Mononuclear cell (primary cell): ENCODE results near the gene FAM200C. TPM values are rescaled to one million over a fixed set of nuclear protein-coding genes. Genes with fewer than 3 reads are reported as not detected.

Experiments used
- H3K27me3 ChIP-seq: 2 replicates; pipeline ENCODE4 v1.6.0; 2011; ENCODE audit warnings: low read length, control low read depth; ENCODE audit not compliant: insufficient read depth
- H3K4me1 ChIP-seq: 2 replicates; pipeline ENCODE4 v1.5.1; 2011; ENCODE audit warnings: mild to moderate bottlenecking, low read length, control low read depth; ENCODE audit not compliant: insufficient read depth
- H3K4me3 ChIP-seq: 2 replicates; pipeline ENCODE4 v1.5.1; 2011; ENCODE audit warnings: mild to moderate bottlenecking, low read length, moderate library complexity
- H3K9me3 ChIP-seq: 2 replicates; pipeline ENCODE4 v1.5.1; 2011; ENCODE audit warnings: low read depth, mild to moderate bottlenecking, control low read depth, low read length
- total RNA-seq: library from RNA; depleted of rRNA; stranded (reverse); fragments of >200 nt; gene quantifications from one replicate; pipeline ENCODE4 v1.2.3, GENCODE V29; 2012

The FAM200C gene
- total RNA-seq, 1 donor: 0.10 TPM

DNA sequence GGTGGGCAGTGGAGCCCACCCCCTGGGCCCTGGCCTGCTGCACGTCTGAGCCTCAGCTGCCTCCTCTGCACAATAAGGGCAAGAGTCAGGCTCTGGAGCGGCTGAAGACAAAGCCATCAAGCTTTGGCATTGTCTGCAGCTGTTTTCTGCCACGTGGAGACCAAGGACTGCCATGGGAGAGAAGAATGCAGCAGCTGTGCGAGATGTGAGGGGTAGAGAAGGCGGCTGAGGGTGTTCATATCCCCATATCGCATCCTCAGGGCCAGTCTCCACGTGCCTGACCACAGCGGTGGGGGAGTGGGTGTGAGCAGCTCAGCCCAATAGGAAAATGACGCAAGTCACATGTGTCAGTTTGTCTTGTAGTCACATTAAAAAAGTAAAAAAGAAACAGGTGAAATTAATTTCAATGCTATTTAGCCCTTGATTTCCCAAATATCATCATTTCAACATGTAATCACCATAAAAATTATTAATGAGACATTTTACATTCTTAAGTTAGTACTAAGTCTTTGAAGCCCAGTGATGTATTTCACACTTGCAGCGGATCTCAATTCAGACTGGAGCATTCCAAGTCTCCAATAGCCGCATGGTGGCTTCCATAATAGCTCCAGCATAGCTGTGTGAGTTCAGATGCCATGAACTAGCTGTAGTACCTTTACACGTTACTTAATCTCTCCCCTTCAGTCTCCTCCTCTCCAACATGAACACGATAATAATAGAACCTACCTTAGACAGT lies 36.0 kb downstream of the FAM200C start:
- Histone ChIP-seq H3K4me1 (no peaks in the 10 kb centered on the region), H3K27me3 (peaks cover 5% of the 10 kb centered on the region), H3K4me3 (no peak overlapping the region), H3K9me3 (no peaks in the 10 kb centered on the region)

DNA sequence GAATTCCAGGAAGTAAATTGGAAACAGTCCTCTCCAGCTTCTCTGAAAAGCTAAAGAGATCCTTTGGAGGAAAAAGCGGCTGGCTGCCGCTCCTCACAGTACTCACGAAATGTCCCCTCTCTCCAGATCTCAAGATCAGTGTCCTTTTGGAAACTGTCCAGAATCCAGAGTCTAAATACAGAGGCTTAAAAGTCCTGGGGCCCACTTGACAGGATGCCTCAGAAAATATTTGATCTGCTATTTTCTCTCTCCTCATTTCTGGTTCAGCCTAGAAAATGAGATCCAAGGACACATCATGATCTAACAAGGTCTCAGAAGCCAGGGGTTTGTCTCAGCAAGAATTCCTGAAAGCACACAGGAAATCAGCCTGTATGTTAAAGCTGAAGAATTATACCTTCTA lies 36.6 kb downstream of the FAM200C start:
- no peaks in the 10 kb centered on the region for H3K27me3 ChIP-seq
- no peaks in the 10 kb centered on the region for H3K4me1 ChIP-seq
- H3K4me3 ChIP-seq: no peak overlapping the region
- H3K9me3 ChIP-seq: no peaks in the 10 kb centered on the region

DNA sequence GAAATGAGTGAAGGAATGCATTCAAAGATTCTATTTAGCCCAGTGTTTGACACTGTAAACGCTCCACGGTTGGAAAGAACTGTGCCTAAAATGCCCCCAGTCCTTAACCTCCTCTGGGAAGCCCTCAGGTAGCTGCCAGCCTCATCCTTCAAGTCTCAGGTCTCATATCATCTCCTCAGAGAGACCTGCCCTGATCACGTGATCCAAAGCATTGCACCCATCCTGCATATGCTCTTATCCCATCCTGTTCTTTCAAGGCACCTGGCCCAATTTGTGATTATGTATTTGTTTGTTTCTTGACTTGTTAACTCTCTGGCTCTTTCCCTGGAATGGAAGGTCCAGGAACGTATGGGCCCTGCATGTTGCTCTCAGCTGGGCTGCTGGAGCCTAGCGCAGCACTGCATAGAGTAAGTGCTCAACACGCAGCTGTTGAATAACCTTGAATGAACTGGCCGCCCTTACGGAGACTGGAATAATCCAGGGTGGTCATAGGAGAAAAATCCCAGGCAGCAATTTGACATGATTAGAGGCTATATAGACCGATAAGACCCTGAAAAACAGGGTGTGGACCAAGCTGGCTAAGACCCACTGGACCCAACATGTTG lies 38.1 kb downstream of the FAM200C start:
- H3K4me1 ChIP-seq: no peaks in the 10 kb centered on the region
- no peak overlapping the region for H3K4me3 ChIP-seq
- no peaks in the 10 kb centered on the region for H3K9me3 ChIP-seq
- H3K27me3 ChIP-seq: no peaks in the 10 kb centered on the region

DNA sequence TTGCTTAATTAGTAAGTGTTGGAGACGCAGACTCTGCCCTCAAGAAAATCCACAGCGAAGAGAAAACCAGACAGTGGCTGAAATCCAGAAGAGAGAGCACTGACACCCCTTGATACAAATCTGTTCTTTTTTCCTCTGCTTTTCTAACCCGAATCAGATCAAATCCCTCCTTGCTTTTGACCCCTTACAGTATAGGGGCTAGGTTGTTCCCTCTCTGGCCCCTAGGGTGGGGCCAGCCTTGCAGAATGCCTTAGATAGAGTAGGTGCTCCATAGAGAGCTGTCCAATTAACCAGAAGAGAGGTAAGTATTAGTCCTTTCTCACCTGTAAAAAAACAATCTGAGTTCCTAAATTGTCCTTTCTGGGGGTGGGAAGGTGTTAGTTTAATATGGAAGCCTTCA lies 39.5 kb downstream of the FAM200C start:
- Histone ChIP-seq H3K27me3 (no peaks in the 10 kb centered on the region), H3K9me3 (no peaks in the 10 kb centered on the region), H3K4me1 (no peaks in the 10 kb centered on the region)

DNA sequence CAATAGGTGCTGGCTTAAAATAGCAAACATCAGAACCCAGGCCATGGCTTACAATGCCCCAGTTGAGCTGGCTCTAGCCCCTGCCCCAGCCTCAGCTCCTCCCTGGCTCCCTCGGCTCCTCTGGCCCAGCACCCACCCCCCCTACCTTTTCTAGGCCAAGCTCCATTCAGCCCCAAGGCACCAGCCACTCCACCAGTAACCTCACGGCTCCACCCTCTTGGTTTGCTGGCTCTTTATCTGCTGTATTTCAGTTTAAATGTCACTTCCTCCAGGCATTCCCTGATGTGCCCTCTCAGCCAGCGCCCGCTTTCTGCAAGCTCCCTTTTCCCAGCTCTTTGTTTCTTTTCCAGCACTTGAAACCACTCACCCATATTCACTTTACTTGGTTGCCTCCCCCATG lies 40.0 kb downstream of the FAM200C start:
- Histone ChIP-seq H3K27me3 (no peaks in the 10 kb centered on the region), H3K4me1 (no peaks in the 10 kb centered on the region), H3K4me3 (no peak overlapping the region), H3K9me3 (no peaks in the 10 kb centered on the region)

More for the DNA sequence above, 39.5 kb downstream of the FAM200C start:
- H3K4me3 ChIP-seq: no peak overlapping the region

DNA sequence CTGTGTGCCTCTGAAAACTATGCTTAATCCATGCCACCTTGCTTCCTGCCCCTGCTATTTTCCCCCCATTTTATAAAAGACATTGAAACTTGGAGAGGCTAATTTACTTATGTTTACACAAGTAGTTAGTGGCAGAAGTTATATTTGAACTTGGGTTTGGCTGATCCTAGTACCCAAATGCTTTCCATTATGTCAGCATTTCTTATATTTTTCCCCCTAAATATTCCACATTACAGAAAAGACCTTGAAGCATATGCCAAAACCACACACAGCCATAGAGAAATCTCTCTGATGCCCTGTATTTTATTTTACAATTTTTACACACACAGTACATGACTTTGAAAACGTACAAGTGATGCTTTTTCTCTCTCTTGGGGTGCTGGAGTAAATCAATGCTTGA lies 40.6 kb downstream of the FAM200C start:
- Histone ChIP-seq H3K4me1 (no peaks in the 10 kb centered on the region), H3K4me3 (no peak overlapping the region), H3K27me3 (no peaks in the 10 kb centered on the region), H3K9me3 (no peaks in the 10 kb centered on the region)

DNA sequence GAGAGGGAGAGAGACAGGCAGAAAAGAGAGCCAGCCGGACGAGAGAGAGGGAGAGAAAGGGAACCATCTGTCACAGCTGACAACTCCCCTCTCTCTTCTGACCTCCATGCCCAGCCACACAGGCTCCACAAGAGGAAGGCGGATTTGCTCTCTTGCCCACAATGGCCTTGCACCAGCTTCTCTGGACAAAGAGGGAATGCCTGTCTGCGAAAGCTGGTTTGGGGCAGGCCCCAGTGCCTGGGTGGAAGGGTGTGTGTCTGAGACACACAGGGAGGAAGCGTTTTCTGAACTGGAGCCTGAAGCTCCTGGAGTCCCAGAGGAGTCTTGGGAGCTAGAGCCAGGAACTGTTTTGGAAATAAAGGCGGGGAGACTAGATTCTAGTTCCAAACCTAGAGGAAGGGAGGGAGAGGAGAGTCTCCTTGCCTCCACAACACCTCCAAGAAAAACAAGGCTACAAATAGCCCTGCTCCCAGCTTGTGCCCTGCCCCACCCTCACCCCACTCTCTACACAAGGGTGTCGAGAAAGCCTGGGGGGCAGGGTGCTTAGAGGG lies 41.9 kb downstream of the FAM200C start:
- Histone ChIP-seq H3K27me3 (no peaks in the 10 kb centered on the region), H3K9me3 (no peaks in the 10 kb centered on the region), H3K4me1 (no peaks in the 10 kb centered on the region), H3K4me3 (no peak overlapping the region)

DNA sequence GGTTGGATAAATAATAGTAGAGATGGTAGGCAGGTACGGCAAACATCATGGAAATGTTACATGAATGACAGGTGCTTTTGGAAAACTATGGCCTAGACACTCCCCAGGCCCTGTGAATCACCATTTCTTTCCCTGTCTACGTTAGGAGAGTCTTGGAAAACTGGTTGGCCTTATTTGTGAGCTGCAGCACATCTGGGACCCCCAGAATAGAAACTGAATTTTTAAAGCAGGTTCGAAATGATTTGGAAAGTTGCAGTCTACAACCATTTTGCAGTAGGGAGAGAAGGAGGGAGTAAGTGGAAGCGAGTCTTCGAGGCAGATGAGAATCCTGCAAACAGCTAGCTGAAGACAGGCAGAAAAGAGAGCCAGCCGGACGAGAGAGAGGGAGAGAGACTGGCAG lies 42.5 kb downstream of the FAM200C start:
- H3K4me3 ChIP-seq: no peak overlapping the region

DNA sequence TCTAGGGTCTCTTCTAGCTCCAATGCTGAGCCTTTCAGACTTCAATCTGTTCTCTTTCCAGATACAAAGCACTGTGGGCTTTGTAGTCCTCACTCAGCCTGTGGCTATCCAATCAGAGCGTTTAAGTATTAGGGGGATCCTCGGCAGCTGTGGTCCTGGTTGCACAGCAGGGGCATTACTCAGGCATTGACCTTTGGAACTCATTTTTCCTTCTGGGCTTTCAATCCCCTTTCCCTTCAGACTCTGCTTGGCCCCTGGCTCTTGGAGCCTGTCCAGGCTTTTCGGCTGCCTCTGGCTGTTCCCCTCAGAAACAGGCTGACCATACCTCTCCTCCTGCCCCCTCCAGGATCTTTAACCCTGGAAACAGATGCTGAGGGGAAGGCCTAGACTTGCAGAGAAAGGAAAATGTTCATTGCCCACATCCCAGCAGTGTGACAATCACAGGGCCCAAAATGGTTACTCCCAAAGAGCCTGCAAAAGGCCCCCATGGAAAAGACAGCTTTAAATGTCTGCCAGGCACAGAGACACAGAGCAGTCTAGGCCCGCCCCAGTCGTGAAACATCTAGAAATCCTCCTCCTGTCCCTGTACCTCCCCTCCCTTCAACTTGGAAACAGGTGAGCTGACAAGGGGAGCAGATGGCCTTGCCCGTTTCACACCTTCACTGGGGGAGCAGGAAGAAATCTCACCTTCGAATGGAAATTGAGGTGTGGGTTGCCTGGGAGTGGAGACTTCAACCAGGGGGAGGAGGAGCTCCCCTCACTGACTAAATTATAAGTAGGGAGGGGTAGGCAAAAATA lies 43.1 kb downstream of the FAM200C start:
- H3K27me3 ChIP-seq: no peaks in the 10 kb centered on the region
- H3K9me3 ChIP-seq: no peaks in the 10 kb centered on the region
- no peak overlapping the region for H3K4me3 ChIP-seq
- H3K4me1 ChIP-seq: no peaks in the 10 kb centered on the region

More for the DNA sequence above, 42.5 kb downstream of the FAM200C start:
- Histone ChIP-seq H3K4me1 (no peaks in the 10 kb centered on the region), H3K27me3 (no peaks in the 10 kb centered on the region), H3K9me3 (no peaks in the 10 kb centered on the region)

DNA sequence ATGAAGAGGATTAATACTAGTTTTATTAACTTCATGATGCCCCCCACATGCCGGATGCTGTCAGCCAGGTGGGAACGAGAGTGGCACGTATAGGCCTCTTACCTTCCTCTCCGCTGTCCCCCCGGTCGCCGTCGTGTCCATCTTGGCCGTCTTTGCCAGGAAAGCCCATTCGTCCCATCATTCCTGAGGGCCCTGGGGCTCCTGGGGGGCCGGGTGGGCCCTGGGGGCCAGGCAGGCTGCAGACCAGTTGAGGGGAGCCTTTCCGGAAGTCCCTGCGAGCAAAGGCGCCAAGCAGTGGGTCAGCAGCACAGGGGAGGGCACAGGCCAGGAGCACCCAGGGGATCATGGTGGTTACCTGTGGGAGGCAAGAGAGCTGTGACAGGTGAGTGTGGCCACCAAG lies 45.2 kb downstream of the FAM200C start:
- no peaks in the 10 kb centered on the region for H3K27me3 ChIP-seq
- no peaks in the 10 kb centered on the region for H3K4me1 ChIP-seq
- H3K9me3 ChIP-seq: no peaks in the 10 kb centered on the region
- no peak overlapping the region for H3K4me3 ChIP-seq

DNA sequence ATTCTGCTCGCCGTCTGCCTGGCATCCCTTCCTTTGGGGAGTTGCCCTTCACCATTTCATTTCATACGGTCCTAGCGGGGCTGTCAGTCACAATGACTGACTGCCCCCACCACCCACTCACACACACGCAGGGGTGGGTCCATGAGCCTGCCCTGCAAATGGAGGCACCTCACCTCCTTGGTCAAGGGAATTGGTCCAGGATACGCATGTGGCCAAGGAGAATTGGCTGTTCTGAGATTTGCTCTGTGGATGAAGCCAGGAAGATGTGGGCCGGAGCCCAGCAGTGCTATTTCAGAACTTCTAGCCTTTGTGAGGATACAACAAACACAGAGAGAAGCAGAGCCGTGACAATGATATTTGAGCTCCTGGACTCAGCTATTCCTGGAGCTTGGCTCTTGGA lies 46.5 kb downstream of the FAM200C start:
- Histone ChIP-seq H3K4me1 (no peaks in the 10 kb centered on the region), H3K4me3 (no peak overlapping the region), H3K9me3 (no peaks in the 10 kb centered on the region), H3K27me3 (no peaks in the 10 kb centered on the region)

DNA sequence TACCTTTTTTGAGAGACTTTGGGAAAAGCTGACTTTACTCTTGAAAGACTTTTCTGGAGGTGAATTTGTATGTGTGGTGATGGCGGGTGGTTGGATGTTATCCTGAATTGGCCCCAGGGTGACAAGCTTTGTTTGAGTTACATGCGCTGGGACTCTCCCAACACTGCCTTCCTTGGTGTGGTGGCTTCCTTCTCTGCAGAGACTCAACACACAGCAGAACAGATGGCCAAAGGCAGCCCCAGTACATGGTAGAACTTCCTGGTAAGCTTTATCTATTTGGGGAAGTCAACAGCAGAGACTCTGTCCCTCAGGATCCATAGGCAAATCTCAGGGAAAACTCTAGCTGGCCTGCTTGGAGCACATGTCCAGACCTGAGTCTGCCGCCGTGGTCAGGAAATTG lies 47.5 kb downstream of the FAM200C start:
- H3K27me3 ChIP-seq: no peaks in the 10 kb centered on the region
- H3K4me3 ChIP-seq: no peak overlapping the region
- H3K9me3 ChIP-seq: no peaks in the 10 kb centered on the region
- no peaks in the 10 kb centered on the region for H3K4me1 ChIP-seq

DNA sequence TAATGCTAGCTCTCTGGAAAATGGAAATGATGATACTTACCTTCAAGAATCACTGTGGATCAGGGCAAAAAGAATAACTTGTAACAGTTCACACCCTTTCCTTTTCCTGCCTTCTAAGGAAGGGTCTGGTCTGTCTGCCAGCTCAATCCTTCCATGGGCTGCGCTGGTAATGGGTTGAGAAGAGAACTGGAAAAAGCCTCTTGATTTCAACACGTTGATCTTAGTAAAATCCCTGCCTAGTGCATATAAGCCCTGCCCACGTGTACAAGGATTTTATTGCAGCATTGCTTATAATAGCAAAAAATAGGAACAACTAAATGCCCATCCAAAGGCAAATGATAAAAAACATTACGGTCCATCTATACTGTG lies 49.9 kb downstream of the FAM200C start:
- no peaks in the 10 kb centered on the region for H3K27me3 ChIP-seq
- no peaks in the 10 kb centered on the region for H3K9me3 ChIP-seq
- H3K4me3 ChIP-seq: no peak overlapping the region
- no peaks in the 10 kb centered on the region for H3K4me1 ChIP-seq

DNA sequence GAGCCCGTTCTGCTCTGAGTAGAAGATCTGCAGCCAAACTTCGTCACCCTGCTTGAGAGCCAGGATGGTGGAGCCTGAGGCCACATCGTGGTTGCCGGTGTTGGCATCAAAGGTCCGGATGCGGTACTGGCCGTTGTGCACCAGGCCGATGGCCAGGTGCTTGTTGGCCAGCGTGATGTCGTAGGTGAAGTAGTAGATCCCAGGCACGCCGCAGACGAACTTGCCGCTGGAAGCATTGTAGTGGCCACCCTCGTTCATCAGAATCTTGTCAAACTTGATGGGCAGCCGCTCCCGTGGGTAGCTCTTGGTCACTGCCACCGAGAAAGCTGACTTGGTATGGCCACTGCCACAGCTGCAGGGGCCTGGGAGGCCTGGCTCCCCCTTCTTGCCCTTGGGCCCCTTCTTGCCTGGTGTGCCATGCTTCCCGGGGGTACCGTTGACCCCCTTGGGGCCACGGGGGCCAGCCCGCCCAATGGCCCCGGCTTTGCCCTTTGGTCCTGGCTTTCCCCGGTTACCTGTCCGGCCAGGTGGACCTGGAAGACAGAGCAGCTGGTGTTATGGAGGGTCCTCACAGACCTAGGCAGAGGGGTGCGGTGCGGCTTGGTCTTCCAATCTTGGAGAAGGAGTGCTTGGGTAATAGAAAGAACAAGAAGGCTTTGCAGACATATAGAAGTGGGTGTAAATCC lies 50.5 kb downstream of the FAM200C start:
- Histone ChIP-seq H3K4me3 (no peak overlapping the region), H3K9me3 (no peaks in the 10 kb centered on the region), H3K27me3 (no peaks in the 10 kb centered on the region), H3K4me1 (no peaks in the 10 kb centered on the region)

DNA sequence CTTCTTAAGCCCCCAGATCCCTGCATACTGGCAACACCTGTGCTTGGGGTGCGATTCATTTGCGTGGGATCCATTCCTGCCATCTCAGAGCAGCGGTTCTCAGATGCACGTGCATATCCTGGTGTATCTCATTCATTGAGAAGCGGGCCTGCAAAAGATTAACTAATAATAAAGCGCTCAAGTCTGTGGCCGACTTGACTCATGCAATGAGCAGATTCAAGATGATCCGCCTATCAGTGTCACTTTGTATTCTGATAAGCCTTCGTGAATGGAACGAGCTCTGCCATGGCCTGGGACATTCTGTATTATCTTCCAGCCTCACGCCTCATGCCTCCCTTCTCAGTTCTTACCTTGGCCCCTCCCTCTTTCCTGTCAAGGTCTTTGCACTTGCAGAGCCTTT lies 51.8 kb downstream of the FAM200C start:
- H3K4me1 ChIP-seq: no peaks in the 10 kb centered on the region
- H3K27me3 ChIP-seq: no peaks in the 10 kb centered on the region
- no peak overlapping the region for H3K4me3 ChIP-seq
- H3K9me3 ChIP-seq: no peaks in the 10 kb centered on the region
